ENCODE results near the gene ABCA5. TPM values are rescaled to one million over a fixed set of nuclear protein-coding genes. Genes with fewer than 3 reads are reported as not detected.
"Not testable (repeated sequence)": the region's sequence is repeated elsewhere in the genome, so short reads cannot be mapped to it uniquely, and the experiment has no call there.

The ABCA5 gene
- total RNA-seq, 1 donor from 2014 or later, result 1.2 TPM

GRCh38 chr17:69213059-69213813 lies 113.7 kb downstream of the ABCA5 start:
- no peak for DNase-seq (ENCODE audit: low read depth)

GRCh38 chr17:69208640-69209039 lies 118.3 kb downstream of the ABCA5 start:
- DNase-seq (ENCODE audit: low read depth), result no peak

- no peak for DNase-seq (ENCODE audit: low read depth)
Measured at GRCh38 chr17:69207151-69207550, 119.8 kb downstream of the ABCA5 start.

- no peak for DNase-seq (ENCODE audit: low read depth)
Measured at GRCh38 chr17:69198238-69198637, 128.7 kb downstream of the ABCA5 start.

- not testable (repeated sequence) for DNase-seq (ENCODE audit: low read depth)
Measured at GRCh38 chr17:69196105-69196653, 130.8 kb downstream of the ABCA5 start.

Other genes with a start within 250 kb of the ABCA5 start
- under 0.01 TPM in 1 of 2 replicates, not detected in the other for gene ABCA6, start 185.2 kb downstream of the ABCA5 start, total RNA-seq
- gene ABCA10, start 98.3 kb downstream of the ABCA5 start, total RNA-seq, result 0.08 TPM in 1 of 2 replicates, not detected in the other
- 0.16 and 0.26 TPM in 2 replicates for gene MAP2K6, start 87.6 kb upstream of the ABCA5 start, total RNA-seq

Measured in myocyte (in vitro differentiated cells).